ENCODE data around the gene HSD17B3. TPM values are rescaled to one million over a fixed set of nuclear protein-coding genes. Genes with fewer than 3 reads are reported as not detected.

The HSD17B3 gene
- total and polyA plus RNA-seq, 2 donors (not counting 3 experiments of a cell fraction or from before 2014, with no cell fraction given) = 0.46 TPM; not detected in 1

GRCh38 chr9:96215841-96216240 is 86.1 kb downstream of the HSD17B3 start:
- Histone ChIP-seq H3K9ac (replicated peaks; ENCODE audit: extremely low read depth, insufficient read depth, low read length) (no peak overlapping the region), H2AFZ (ENCODE audit: low read depth, low read length) (no peak overlapping the region), H3K4me1 (ENCODE audit: control insufficient read depth, extremely low read depth, insufficient read depth, low read length) (peaks cover 7% of the 10 kb centered on the region), H3K9me1 (replicated peaks; ENCODE audit: control insufficient read depth, extremely low read depth, insufficient read depth, low read length) (no peaks in the 10 kb centered on the region), H3K4me2 (ENCODE audit: insufficient read depth, low read length) (no peak overlapping the region), H3K27ac (ENCODE audit: insufficient read depth, low read depth, low read length) (no peak overlapping the region), H3K36me3 (ENCODE audit: control insufficient read depth in 2 of 2, extremely low read depth in 1 of 2, insufficient read depth in 2 of 2, low read length in 2 of 2) (no peaks in the 10 kb centered on the region), H3K9me3 (replicated peaks; ENCODE audit: control insufficient read depth, insufficient read depth, low read length) (no peaks in the 10 kb centered on the region), H3K79me2 (ENCODE audit: control insufficient read depth, insufficient read depth, low read length) (no peaks in the 10 kb centered on the region), H3K4me3 (replicated peaks in 1 of 3; ENCODE audit: insufficient read depth in 1 of 3, low read depth in 1 of 3, low read length in 3 of 3) (no peak overlapping the region), H3K27me3 (ENCODE audit: control insufficient read depth in 2 of 2, insufficient read depth in 2 of 2, low read length in 2 of 2) (peaks cover 13 to 18% of the 10 kb centered on the region in 2 experiments), H4K20me1 (replicated peaks; ENCODE audit: control insufficient read depth, extremely low read depth, insufficient read depth, low read length) (no peaks in the 10 kb centered on the region)
- dilution Hi-C loops (cut with MboI; ENCODE audit: extremely low pct_ligation_motif_present, low sequenced_read_pairs) (no loop called here), intact Hi-C loops (cut with micrococcal nuclease) (loop anchor here (5.0 to 10.0 kb wide), 3 partner anchors 189 to 1084 kb away; no protein-coding TSS in a partner anchor)
- DNase-seq (ENCODE audit: low read depth, low spot score) (no peak), FAIRE-seq (no peak)
- POLR2A ChIA-PET = no interaction called here
- no TSS peak for BruUV-seq (replicated peaks)
- TF ChIP-seq JUN (IDR thresholded peaks at IDR 0.05; ENCODE audit: borderline replicate concordance, insufficient read depth, insufficient read length, low read depth) (no peak), EZH2 (IDR thresholded peaks at IDR 0.05; ENCODE audit: borderline replicate concordance, low read depth, low read length, severe bottlenecking) (no peak), POLR2A (IDR thresholded peaks at IDR 0.05; ENCODE audit: low read depth, low read length) (no peak), FOS (IDR thresholded peaks at IDR 0.05; ENCODE audit: borderline replicate concordance, insufficient read depth, low read length) (no peak), GATA2 (IDR thresholded peaks at IDR 0.05; ENCODE audit: insufficient read depth, insufficient read length, low read depth, low read length) (no peak), POLR2AphosphoS5 (IDR thresholded peaks at IDR 0.05; ENCODE audit: insufficient read depth, low read depth, low read length) (no peak), MYC (IDR thresholded peaks at IDR 0.05; ENCODE audit: low read depth, low read length) (no peak)
- TF ChIP-seq, protein P1, sequence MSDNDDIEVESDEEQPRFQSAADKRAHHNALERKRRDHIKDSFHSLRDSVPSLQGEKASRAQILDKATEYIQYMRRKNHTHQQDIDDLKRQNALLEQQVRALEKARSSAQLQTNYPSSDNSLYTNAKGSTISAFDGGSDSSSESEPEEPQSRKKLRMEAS (IDR thresholded peaks at IDR 0.05; ENCODE audit: insufficient read depth, insufficient read length) = no peak
- TF ChIP-seq, protein P2, sequence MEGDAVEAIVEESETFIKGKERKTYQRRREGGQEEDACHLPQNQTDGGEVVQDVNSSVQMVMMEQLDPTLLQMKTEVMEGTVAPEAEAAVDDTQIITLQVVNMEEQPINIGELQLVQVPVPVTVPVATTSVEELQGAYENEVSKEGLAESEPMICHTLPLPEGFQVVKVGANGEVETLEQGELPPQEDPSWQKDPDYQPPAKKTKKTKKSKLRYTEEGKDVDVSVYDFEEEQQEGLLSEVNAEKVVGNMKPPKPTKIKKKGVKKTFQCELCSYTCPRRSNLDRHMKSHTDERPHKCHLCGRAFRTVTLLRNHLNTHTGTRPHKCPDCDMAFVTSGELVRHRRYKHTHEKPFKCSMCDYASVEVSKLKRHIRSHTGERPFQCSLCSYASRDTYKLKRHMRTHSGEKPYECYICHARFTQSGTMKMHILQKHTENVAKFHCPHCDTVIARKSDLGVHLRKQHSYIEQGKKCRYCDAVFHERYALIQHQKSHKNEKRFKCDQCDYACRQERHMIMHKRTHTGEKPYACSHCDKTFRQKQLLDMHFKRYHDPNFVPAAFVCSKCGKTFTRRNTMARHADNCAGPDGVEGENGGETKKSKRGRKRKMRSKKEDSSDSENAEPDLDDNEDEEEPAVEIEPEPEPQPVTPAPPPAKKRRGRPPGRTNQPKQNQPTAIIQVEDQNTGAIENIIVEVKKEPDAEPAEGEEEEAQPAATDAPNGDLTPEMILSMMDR (IDR thresholded peaks at IDR 0.05; ENCODE audit: extremely low read depth in 1 of 2, insufficient read depth in 1 of 2, low read depth in 1 of 2, low read length in 2 of 2) = no peak
- CTCF ChIA-PET = interaction anchor here (0.9 kb wide), 1 partner anchor 488 kb away, joined by 3 read pairs; no protein-coding TSS in a partner anchor

All from endothelial cell of umbilical vein (primary cell).